LHCN-M2 (cell line): ENCODE data around the gene CAMP. TPM values are rescaled to one million over a fixed set of nuclear protein-coding genes. Genes with fewer than 3 reads are reported as not detected.
"Not testable (repeated sequence)": the region's sequence is repeated elsewhere in the genome, so short reads cannot be mapped to it uniquely, and the experiment has no call there.

Source experiments
- DNase-seq: peaks from one replicate; pipeline ENCODE4 v3.0.0-alpha.2; 2012; ENCODE audit warnings: low read depth
- polyA plus RNA-seq: library from polyadenylated mRNA; unstranded; fragments of >200 nt; gene quantifications from one replicate; pipeline ENCODE4 v1.2.1, GENCODE V29; 2012; ENCODE audit warnings: missing spikeins
- total RNA-seq: library from RNA; depleted of rRNA; stranded (reverse); fragments of >200 nt; gene quantifications from 2 replicates; pipeline ENCODE4 v1.2.3, GENCODE V29; 2014; rRNA removed

Gene CAMP
- not detected in 2 replicates for total RNA-seq
- not detected for polyA plus RNA-seq

- no peak for DNase-seq
These were observed at the start of gene CAMP for GRCh38 chr3:48222616-48223513. TSS of gene CAMP (plus strand) at chr3:48223495. CDS start at chr3:48223512, 17 bp downstream.

- no peak for DNase-seq
These were observed 45.2 kb upstream of the CAMP start for GRCh38 chr3:48178072-48178471.

- DNase-seq, result no peak
These were observed 43.3 kb upstream of the CAMP start for GRCh38 chr3:48180021-48180420.

GRCh38 chr3:48180531-48181253 is 42.6 kb upstream of the CAMP start:
- no peak for DNase-seq

- DNase-seq, result no peak
These were observed 39.0 kb upstream of the CAMP start for GRCh38 chr3:48184299-48184698.

- no peak for DNase-seq
These were observed 38.2 kb upstream of the CAMP start for GRCh38 chr3:48185129-48185528.

GRCh38 chr3:48186631-48187300 is 36.5 kb upstream of the CAMP start:
- peak; percentile 24 for DNase-seq

- no peak for DNase-seq
These were observed 36.1 kb upstream of the CAMP start for GRCh38 chr3:48187301-48187578.

- no peak for DNase-seq
These were observed 35.6 kb upstream of the CAMP start for GRCh38 chr3:48187579-48188265.

GRCh38 chr3:48188266-48189201 is 34.8 kb upstream of the CAMP start, which contains the start of gene CDC25A:
TSS of gene CDC25A (minus strand) at chr3:48188417. CDS start at chr3:48187947, 470 bp downstream.
- DNase-seq, result peak; percentile 99

GRCh38 chr3:48189321-48189720 is 34.0 kb upstream of the CAMP start:
- no peak for DNase-seq

- DNase-seq, result no peak
These were observed 32.4 kb upstream of the CAMP start for GRCh38 chr3:48190911-48191310.

- peak; percentile 69 for DNase-seq
These were observed 28.7 kb upstream of the CAMP start for GRCh38 chr3:48194446-48195071.

GRCh38 chr3:48196611-48197010 is 26.7 kb upstream of the CAMP start:
- DNase-seq, result no peak

- no peak for DNase-seq
These were observed 24.2 kb upstream of the CAMP start for GRCh38 chr3:48199117-48199516.

- no peak for DNase-seq
These were observed 20.7 kb upstream of the CAMP start for GRCh38 chr3:48202632-48203031.

GRCh38 chr3:48208076-48208475 is 15.2 kb upstream of the CAMP start:
- no peak for DNase-seq

- no peak for DNase-seq
These were observed 13.8 kb upstream of the CAMP start for GRCh38 chr3:48209445-48209844.

GRCh38 chr3:48210534-48210933 is 12.8 kb upstream of the CAMP start:
- DNase-seq, result not testable (repeated sequence)

GRCh38 chr3:48211776-48212175 is 11.5 kb upstream of the CAMP start:
- DNase-seq, result not testable (repeated sequence)
